ENCODE measurements around the gene REEP6. TPM values are rescaled to one million over a fixed set of nuclear protein-coding genes. Genes with fewer than 3 reads are reported as not detected.

REEP6 gene
- total RNA-seq, 3 donors from 2014 or later (not counting 1 experiment from before 2014, with no cell fraction given): 3.9 to 5.0 (median 4.3) TPM

- no peaks in the 10 kb centered on the region for H3K36me3 ChIP-seq (ENCODE audit: control insufficient read depth, insufficient read depth, low read length)
- ATAC-seq (no peak), DNase-seq (no peak)
- no peak overlapping the region for H3K27ac ChIP-seq (ENCODE audit: low read length)
- intact Hi-C loops (cut with micrococcal nuclease): no loop called here
- Mint-ChIP-seq H3K27ac (no peak overlapping the region), H3K36me3 (no peaks in the 10 kb centered on the region), H3K27me3 (ENCODE audit: low read depth in 2 of 2) (peaks cover 6 to 23% of the 10 kb centered on the region in 2 donors), H3K9me3 (no peaks in the 10 kb centered on the region), H3K4me1 (peaks cover 10 to 25% of the 10 kb centered on the region in 2 donors), H3K4me3 (no peak overlapping the region)
- 47% methylated on average over 9 of the region's 9 CpGs for WGBS (ENCODE audit: insufficient coverage)
- peaks cover 12% of the 10 kb centered on the region for H3K27me3 ChIP-seq (ENCODE audit: control insufficient read depth, insufficient read depth, low read length)
- H3K9me3 ChIP-seq (ENCODE audit: control insufficient read depth, insufficient read depth, low read length): peaks cover 9% of the 10 kb centered on the region
- peaks cover 34% of the 10 kb centered on the region for H3K4me1 ChIP-seq (ENCODE audit: control insufficient read depth, insufficient read depth, low read length)
- no peak overlapping the region for H3K4me3 ChIP-seq (ENCODE audit: low read length)
- TF ChIP-seq CTCF (IDR thresholded peaks at IDR 0.05): no peak
Observed at GRCh38 chr19:1510807-1511206, 19.8 kb downstream of the REEP6 start.

- Histone ChIP-seq H3K9me3 (ENCODE audit: control insufficient read depth, insufficient read depth, low read length) (peaks cover 9% of the 10 kb centered on the region), H3K27me3 (ENCODE audit: control insufficient read depth, insufficient read depth, low read length) (peaks cover 12% of the 10 kb centered on the region), H3K27ac (ENCODE audit: low read length) (no peak overlapping the region), H3K4me1 (ENCODE audit: control insufficient read depth, insufficient read depth, low read length) (peaks cover 34% of the 10 kb centered on the region), H3K36me3 (ENCODE audit: control insufficient read depth, insufficient read depth, low read length) (no peaks in the 10 kb centered on the region), H3K4me3 (ENCODE audit: low read length) (no peak overlapping the region)
- Mint-ChIP-seq H3K36me3 (no peaks in the 10 kb centered on the region), H3K27me3 (ENCODE audit: low read depth in 2 of 2) (peaks cover 6 to 22% of the 10 kb centered on the region in 2 donors), H3K9me3 (no peaks in the 10 kb centered on the region), H3K4me1 (peaks cover 5 to 20% of the 10 kb centered on the region in 2 donors), H3K4me3 (peak overlapping the region; percentile 64), H3K27ac (no peak overlapping the region)
- no peak for TF ChIP-seq CTCF (IDR thresholded peaks at IDR 0.05)
- ATAC-seq: no peak
- 51% methylated on average over 21 of the region's 22 CpGs for WGBS (ENCODE audit: insufficient coverage)
- no peak for DNase-seq
- intact Hi-C loops (cut with micrococcal nuclease): no loop called here
Observed at GRCh38 chr19:1511318-1512317, 20.6 kb downstream of the REEP6 start.

- ATAC-seq (peak; percentile 47 to 61 (median 52)), DNase-seq (peak in 1 of 2 donors; percentile 80)
- Mint-ChIP-seq H3K27ac (no peak within 1 kb of the TSS), H3K36me3 (no peaks in the 10 kb centered on the region), H3K9me3 (no peaks in the 10 kb centered on the region), H3K4me3 (peak within 1 kb of the TSS; percentile 64), H3K27me3 (ENCODE audit: low read depth in 2 of 2) (peaks cover 6 to 18% of the 10 kb centered on the region in 2 donors), H3K4me1 (peaks cover under 1 to 13% of the 10 kb centered on the region in 2 donors)
- Histone ChIP-seq H3K36me3 (ENCODE audit: control insufficient read depth, insufficient read depth, low read length) (no peaks in the 10 kb centered on the region), H3K27ac (ENCODE audit: low read length) (no peak within 1 kb of the TSS), H3K9me3 (ENCODE audit: control insufficient read depth, insufficient read depth, low read length) (peaks cover 3% of the 10 kb centered on the region), H3K4me1 (ENCODE audit: control insufficient read depth, insufficient read depth, low read length) (peaks cover 24% of the 10 kb centered on the region), H3K4me3 (ENCODE audit: low read length) (peak within 1 kb of the TSS; percentile 17), H3K27me3 (ENCODE audit: control insufficient read depth, insufficient read depth, low read length) (peaks cover 12% of the 10 kb centered on the region)
- WGBS (ENCODE audit: insufficient coverage): 3% methylated on average over 77 of the region's 78 CpGs
- intact Hi-C loops (cut with micrococcal nuclease): no loop called here
- TF ChIP-seq CTCF (IDR thresholded peaks at IDR 0.05): no peak
Observed at GRCh38 chr19:1512671-1513498, 21.9 kb downstream of the REEP6 start, which contains the start of gene ADAMTSL5. TSS of gene ADAMTSL5 (minus strand) at chr19:1513019. CDS start at chr19:1510943, 2,076 bp downstream.

Data from natural killer cell (primary cell).